Tibial nerve (tissue), 4 donors: ENCODE measurements around the gene CA10. TPM values are rescaled to one million over a fixed set of nuclear protein-coding genes. Genes with fewer than 3 reads are reported as not detected.

ENCODE experiments used
- DNase-seq, 2 donors: peaks; one replicate each; pipeline ENCODE4 v3.0.0-alpha.2; 2019; ENCODE audit warnings: low spot score in 2 of 2
- H3K27ac ChIP-seq, 4 donors: fragments of 200-600 bp; sonication (generic) in 3 of 4; one replicate each; pipeline ENCODE4 v1.5.1; 2017 to 2019; ENCODE audit warnings: mild to moderate bottlenecking in 1 of 4
- H3K27me3 ChIP-seq, 2 donors: fragments of 200-600 bp; sonication (generic) in 1 of 2; one replicate each; pipeline versions ENCODE4 v1.5.1 to v1.6.0; 2017 to 2019
- H3K36me3 ChIP-seq, 3 donors: fragments of 200-600 bp; sonication (generic); one replicate each; pipeline ENCODE4 v1.5.1; 2018 to 2019
- H3K4me1 ChIP-seq, 4 donors: fragments of 200-600 bp; sonication (generic) in 3 of 4; one replicate each; pipeline ENCODE4 v1.5.1; 2017 to 2019
- H3K4me3 ChIP-seq, 4 donors: fragments of 200-600 bp; sonication (generic) in 3 of 4; one replicate each; pipeline ENCODE4 v1.5.1; 2017 to 2019; ENCODE audit warnings: mild to moderate bottlenecking in 1 of 4, moderate library complexity in 1 of 4
- H3K9me3 ChIP-seq, 4 donors: fragments of 200-600 bp; sonication (generic) in 3 of 4; one replicate each; pipeline ENCODE4 v1.5.1; 2017 to 2019
- CTCF ChIP-seq, 5 experiments: fragments of 200-600 bp in 3 of 5; fragments of 450-650 bp in 2 of 5; sonication (generic) in 3 of 5; IDR thresholded peaks; one replicate each; pipeline ENCODE4 v1.5.1; 2016 to 2019; ENCODE audit warnings: antibody characterized with exemption in 5 of 5, mild to moderate bottlenecking in 3 of 5, moderate library complexity in 2 of 5
- EP300 ChIP-seq, 2 donors: sonication (generic); formaldehyde crosslinking; IDR thresholded peaks; one replicate each; pipeline ENCODE4 v1.6.1; 2017; ENCODE audit warnings: antibody characterized with exemption in 2 of 2, mild to moderate bottlenecking in 1 of 2
- POLR2A ChIP-seq, 2 donors: fragments of 450-650 bp; IDR thresholded peaks; one replicate each; pipeline ENCODE4 v1.6.1; 2017; ENCODE audit warnings: antibody characterized with exemption in 2 of 2, mild to moderate bottlenecking in 2 of 2, moderate library complexity in 2 of 2
- WGBS, 2 donors: methylation state at CpG; one replicate each; pipeline ENCODE4 v1.1.5; 2018; 5-methylcytosine and 5-hydroxymethylcytosine counted together
- total RNA-seq, 4 donors: library from RNA; depleted of rRNA; stranded (reverse); fragments of >200 nt; gene quantifications; one replicate each; pipeline ENCODE4 v1.1.0, GENCODE V29; 2016

CA10 gene
- total RNA-seq, 4 donors from 2014 or later = not detected

DNA sequence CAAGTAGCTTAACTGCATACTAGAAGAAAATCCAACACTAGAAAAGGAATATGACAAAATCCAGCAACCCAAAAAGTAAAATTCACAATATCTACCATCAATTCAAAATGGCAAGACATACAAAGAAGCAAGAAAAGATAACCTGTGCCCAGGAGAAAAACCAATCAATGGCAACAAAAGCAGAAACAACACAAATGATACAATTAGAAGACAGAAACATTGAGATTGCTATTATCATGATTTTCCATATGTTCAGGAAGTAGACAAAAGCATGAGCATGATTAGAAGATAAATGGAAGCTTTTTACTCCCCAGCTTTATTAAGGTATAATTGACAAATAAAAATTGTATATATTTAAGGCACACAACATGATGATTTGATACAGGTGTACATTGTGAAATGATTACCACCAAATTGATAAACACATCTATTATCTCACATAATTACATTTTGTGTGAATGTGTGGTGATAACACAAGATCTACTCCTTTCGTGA, 117.3 kb downstream of the CA10 start:
- no peaks in the 10 kb centered on the region for H3K27me3 ChIP-seq
- no peak overlapping the region for H3K27ac ChIP-seq
- TF ChIP-seq POLR2A (IDR thresholded peaks at IDR 0.05) (no peak), EP300 (IDR thresholded peaks at IDR 0.05) (no peak), CTCF (IDR thresholded peaks at IDR 0.05) (no peak)
- no peaks in the 10 kb centered on the region for H3K36me3 ChIP-seq
- no peaks in the 10 kb centered on the region for H3K9me3 ChIP-seq
- no peak overlapping the region for H3K4me3 ChIP-seq
- DNase-seq = no peak
- no peaks in the 10 kb centered on the region for H3K4me1 ChIP-seq
- WGBS, 2 donors = 91 to 95% methylated on average over 1 of the region's 1 CpG

DNA sequence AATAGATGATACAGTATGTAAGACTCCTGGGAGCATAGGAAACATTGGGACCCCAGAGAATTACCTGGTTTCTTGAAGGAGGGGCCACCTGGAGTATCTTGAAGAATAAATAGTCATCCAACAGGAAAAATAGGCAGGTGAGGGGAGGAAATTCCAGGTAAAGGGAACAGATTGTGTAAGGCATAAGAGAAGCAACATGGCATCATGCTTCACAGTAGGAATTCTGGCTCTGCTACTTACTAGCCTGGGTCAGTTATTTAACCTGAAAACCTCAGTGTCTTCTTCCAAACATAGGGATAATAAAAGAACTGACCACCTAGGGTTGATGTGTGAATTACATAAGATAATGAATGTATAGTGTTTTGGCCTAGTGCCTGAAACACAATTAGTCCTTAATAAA, 122.1 kb downstream of the CA10 start:
- no peak for TF ChIP-seq EP300 (IDR thresholded peaks at IDR 0.05)
- TF ChIP-seq POLR2A (IDR thresholded peaks at IDR 0.05) = no peak
- no peaks in the 10 kb centered on the region for H3K36me3 ChIP-seq
- no peak overlapping the region for H3K4me3 ChIP-seq
- no peaks in the 10 kb centered on the region for H3K27me3 ChIP-seq
- no peak for DNase-seq
- H3K27ac ChIP-seq = no peak overlapping the region
- H3K9me3 ChIP-seq = no peaks in the 10 kb centered on the region
- H3K4me1 ChIP-seq = no peaks in the 10 kb centered on the region

DNA sequence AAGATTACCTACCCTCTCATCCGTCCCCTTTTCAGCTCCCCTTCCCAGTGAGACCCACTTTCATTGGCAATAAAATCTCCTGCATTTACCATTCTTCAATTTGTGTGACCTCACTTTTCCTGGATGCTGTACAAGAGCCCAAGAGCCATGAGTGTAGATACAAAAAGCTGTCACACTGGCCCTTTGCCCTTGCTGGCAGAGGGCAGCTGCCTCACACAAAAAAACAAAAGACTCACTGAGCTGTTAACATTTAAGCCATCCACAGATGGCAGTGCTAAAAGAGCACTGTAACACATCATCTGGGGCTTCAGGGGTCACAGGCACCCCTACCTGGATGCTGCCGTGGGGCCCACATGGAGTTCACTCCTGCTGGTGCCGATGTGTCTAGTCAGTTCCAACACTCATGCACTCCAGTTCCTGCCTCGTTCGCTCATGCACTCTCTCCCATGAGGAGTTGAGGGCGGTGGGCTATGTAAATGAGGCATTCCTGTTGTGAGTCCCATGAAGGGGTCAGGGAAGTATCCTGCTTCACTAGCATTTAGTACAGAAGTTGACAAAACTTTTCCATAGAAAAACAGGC, 123.1 kb downstream of the CA10 start:
- DNase-seq = no peak
- TF ChIP-seq EP300 (IDR thresholded peaks at IDR 0.05) (no peak), POLR2A (IDR thresholded peaks at IDR 0.05) (no peak), CTCF (IDR thresholded peaks at IDR 0.05) (no peak)
- Histone ChIP-seq H3K36me3 (no peaks in the 10 kb centered on the region), H3K9me3 (no peaks in the 10 kb centered on the region), H3K4me1 (no peaks in the 10 kb centered on the region), H3K4me3 (no peak overlapping the region), H3K27ac (no peak overlapping the region), H3K27me3 (no peaks in the 10 kb centered on the region)
- 64 to 72% methylated on average over 6 of the region's 6 CpGs for whole genome bisulfite sequencing, 2 donors

GRCh38 chr17:52032454-52032853, 126.1 kb downstream of the CA10 start:
- no peak for DNase-seq
- Histone ChIP-seq H3K9me3 (no peaks in the 10 kb centered on the region), H3K4me3 (no peak overlapping the region), H3K27me3 (no peaks in the 10 kb centered on the region), H3K27ac (no peak overlapping the region), H3K4me1 (no peaks in the 10 kb centered on the region), H3K36me3 (no peaks in the 10 kb centered on the region)
- TF ChIP-seq EP300 (IDR thresholded peaks at IDR 0.05) = no peak
- no peak for TF ChIP-seq POLR2A (IDR thresholded peaks at IDR 0.05)
- TF ChIP-seq CTCF (IDR thresholded peaks at IDR 0.05) = no peak
- WGBS, 2 donors = 71 to 78% methylated on average over 3 of the region's 3 CpGs

GRCh38 chr17:52030052-52030451, 128.5 kb downstream of the CA10 start:
- H3K4me1 ChIP-seq = no peaks in the 10 kb centered on the region
- H3K27me3 ChIP-seq = no peaks in the 10 kb centered on the region
- H3K27ac ChIP-seq = no peak overlapping the region
- TF ChIP-seq EP300 (IDR thresholded peaks at IDR 0.05) (no peak), POLR2A (IDR thresholded peaks at IDR 0.05) (no peak), CTCF (IDR thresholded peaks at IDR 0.05) (no peak)
- H3K4me3 ChIP-seq = no peak overlapping the region
- DNase-seq = no peak
- 56% methylated on average over 3 of the region's 3 CpGs for WGBS, 2 donors
- H3K9me3 ChIP-seq = no peaks in the 10 kb centered on the region
- no peaks in the 10 kb centered on the region for H3K36me3 ChIP-seq
